C4-2B (cell line): Measurements from ENCODE around the gene PLA2G15.

ENCODE experiments used
- H3K27ac ChIP-seq: fragments of 450-650 bp; 2 replicates; pipeline ENCODE4 v1.5.1; 2017
- ZFX ChIP-seq: fragments of 450-650 bp; IDR thresholded peaks from 2 replicates; pipeline ENCODE4 v1.6.1; 2017
- TF ChIP-seq, protein P1 (sequence below): fragments of 450-650 bp; conservative IDR thresholded peaks from 2 replicates; pipeline ENCODE4 v1.5.1; 2017; ENCODE audit warnings: mild to moderate bottlenecking

PLA2G15 gene

DNA sequence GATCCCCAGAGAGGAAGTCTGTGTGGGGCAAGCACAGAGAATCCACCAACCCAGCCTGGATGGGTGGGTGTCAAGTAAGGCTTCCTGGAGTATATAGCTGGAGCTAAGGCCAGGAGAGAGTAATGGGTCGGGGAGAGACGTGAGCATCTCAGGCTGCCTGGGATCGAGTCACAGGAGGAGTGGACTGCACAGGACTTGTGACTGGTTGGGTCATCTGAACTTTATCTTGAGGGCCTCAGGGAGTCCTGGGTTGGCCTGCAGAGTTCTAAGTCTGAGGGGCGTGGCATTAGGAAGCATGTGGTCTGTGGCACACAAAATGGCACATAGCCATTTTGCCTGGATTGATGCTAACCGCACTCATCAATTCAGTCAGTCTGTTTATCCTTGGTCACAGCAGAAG is 1.5 kb downstream of the PLA2G15 start:
- no peak for TF ChIP-seq ZFX
- TF ChIP-seq, protein P1, sequence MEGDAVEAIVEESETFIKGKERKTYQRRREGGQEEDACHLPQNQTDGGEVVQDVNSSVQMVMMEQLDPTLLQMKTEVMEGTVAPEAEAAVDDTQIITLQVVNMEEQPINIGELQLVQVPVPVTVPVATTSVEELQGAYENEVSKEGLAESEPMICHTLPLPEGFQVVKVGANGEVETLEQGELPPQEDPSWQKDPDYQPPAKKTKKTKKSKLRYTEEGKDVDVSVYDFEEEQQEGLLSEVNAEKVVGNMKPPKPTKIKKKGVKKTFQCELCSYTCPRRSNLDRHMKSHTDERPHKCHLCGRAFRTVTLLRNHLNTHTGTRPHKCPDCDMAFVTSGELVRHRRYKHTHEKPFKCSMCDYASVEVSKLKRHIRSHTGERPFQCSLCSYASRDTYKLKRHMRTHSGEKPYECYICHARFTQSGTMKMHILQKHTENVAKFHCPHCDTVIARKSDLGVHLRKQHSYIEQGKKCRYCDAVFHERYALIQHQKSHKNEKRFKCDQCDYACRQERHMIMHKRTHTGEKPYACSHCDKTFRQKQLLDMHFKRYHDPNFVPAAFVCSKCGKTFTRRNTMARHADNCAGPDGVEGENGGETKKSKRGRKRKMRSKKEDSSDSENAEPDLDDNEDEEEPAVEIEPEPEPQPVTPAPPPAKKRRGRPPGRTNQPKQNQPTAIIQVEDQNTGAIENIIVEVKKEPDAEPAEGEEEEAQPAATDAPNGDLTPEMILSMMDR = no peak
- H3K27ac ChIP-seq = no peak overlapping the region

DNA sequence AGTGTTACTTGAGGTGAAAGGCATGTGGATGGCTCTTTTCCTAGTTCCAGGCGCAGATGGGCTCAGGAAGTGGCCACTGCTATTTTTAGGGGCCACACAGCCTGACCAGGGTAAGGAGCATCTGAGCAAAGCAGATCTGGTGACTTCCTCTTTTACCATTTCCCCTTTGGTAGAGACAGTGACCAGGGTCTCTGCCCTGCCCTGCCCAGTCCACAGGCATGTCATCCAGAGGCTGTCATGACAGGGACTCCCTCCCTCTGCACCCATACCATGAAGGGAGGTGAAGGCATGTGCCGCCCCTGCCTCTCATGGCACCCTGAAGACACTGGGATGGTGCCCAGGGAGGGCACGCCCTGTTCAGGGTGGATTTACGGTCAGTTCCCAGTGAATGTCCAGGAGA is 2.2 kb downstream of the PLA2G15 start:
- TF ChIP-seq, protein P1 = no peak
- no peak for TF ChIP-seq ZFX
- H3K27ac ChIP-seq = no peak overlapping the region

DNA sequence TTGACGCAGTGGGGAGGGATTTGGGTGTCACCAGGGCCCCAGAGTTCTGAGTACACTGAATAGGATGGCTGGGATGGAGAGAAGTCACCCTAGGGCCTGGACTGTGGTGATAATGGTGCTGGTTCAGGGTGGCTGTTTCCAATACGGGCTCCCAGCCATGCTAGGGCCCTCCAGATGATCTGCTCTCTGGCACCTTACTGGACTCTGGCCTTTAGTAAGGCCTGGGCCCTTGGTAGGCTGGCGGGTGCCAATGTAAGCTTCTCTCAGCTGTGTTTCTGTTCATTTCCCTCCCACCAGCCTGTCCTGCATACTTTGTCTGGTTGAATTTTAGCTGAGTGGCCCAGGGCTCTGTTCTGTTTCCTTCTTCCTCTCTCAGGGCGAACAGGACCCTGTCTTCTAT is 2.8 kb downstream of the PLA2G15 start:
- H3K27ac ChIP-seq = no peak overlapping the region
- TF ChIP-seq, protein P1 = no peak
- TF ChIP-seq ZFX = no peak

DNA sequence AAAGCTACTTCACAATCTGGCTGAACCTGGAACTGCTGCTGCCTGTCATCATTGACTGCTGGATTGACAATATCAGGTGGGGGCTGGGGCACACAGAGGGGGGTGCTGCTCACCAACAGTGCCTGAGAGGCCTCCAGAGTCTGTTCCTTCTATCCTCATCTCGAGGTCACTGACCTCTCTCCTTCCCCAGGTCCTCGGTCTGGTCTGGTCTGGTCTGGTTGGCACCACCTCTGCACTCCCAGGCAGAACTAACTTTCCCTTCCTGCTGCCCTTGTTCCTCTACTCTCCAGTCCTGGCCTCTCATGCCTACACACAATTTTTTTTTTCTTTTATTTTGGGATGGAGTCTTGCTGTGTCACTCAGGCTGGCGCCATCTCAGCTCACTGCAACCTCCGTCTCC is 4.2 kb downstream of the PLA2G15 start:
- no peak overlapping the region for H3K27ac ChIP-seq
- no peak for TF ChIP-seq ZFX
- TF ChIP-seq, protein P1 = no peak

DNA sequence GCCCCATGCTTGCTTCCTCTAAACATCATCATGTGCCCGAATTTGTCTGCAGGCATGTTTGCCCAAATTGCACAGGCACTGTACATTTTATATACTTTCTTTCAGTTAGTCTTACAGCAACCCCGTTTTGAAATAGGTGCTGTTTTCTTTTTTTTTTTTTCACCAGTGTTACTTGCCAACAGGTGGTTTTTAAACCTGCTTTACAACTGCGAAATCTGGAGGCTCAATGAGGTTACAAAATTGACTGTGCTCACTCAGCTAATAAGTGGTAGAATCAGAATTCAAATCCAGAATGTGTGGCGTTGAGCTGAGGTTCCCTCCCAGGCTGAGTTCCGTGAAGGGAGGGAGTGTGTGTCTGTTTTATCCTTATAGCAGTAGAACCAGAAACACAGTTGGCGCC is 5.8 kb downstream of the PLA2G15 start:
- H3K27ac ChIP-seq = no peak overlapping the region
- TF ChIP-seq, protein P1 = no peak
- TF ChIP-seq ZFX = no peak

DNA sequence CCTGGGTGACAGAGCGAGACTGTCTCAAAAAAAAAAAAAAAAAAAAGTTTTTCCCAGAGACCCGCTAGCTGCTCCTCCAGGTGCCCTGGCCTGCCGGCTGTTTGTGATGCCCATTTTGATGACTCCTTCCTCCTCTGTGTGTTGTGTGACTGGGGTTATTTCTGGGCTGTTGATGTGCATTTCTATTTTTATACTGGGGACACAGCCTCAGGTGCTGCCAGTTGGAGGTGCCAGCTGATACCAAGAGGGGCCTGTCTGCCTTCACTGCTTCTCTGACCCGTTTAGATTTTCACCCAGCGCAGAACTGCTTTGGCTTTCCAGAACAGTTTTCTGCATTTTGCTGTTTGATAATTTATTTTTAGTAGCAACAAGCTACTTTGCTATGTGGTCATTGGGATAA is 6.7 kb downstream of the PLA2G15 start:
- no peak overlapping the region for H3K27ac ChIP-seq
- no peak for TF ChIP-seq ZFX
- TF ChIP-seq, protein P1 = no peak

DNA sequence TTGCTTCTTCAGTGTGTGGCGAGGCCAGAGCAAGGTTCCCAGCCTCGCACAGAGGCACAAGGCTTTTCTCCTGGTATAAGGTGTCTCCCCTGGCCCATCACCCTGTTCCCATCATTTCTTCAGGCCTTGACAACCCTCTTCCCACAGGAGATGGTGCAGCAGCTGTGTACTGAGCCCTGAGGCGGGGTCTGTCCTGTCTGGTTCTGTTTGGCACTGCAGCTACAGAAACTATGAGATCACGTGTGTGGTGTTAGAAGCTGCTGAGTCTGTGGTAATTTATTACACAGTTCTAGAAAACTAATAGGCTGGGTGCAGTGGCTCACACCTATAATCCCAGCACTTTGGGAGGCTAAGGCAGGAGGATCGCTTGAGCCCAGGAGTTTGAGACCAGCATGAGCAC is 7.2 kb downstream of the PLA2G15 start:
- TF ChIP-seq, protein P1 = no peak
- no peak for TF ChIP-seq ZFX
- no peak overlapping the region for H3K27ac ChIP-seq
